Omental fat pad (tissue), 4 donors: ENCODE measurements around the gene NRSN1. TPM values are rescaled to one million over a fixed set of nuclear protein-coding genes. Genes with fewer than 3 reads are reported as not detected.

Source experiments
- ATAC-seq: fragments of 150-250 bp; one replicate; pipeline ENCODE4 v1.9.1; 2016; ENCODE audit warnings: mild to moderate bottlenecking, moderate library complexity; ENCODE audit not compliant: low FRiP score
- DNase-seq: peaks from one replicate; pipeline ENCODE4 v3.0.0-alpha.2; 2019; ENCODE audit warnings: low spot score
- CTCF ChIP-seq, 3 donors: fragments of 450-650 bp; IDR thresholded peaks; one replicate each; pipeline ENCODE4 v1.5.1; 2016 to 2017; ENCODE audit warnings: antibody characterized with exemption in 3 of 3, mild to moderate bottlenecking in 3 of 3, moderate library complexity in 2 of 3
- total RNA-seq, 4 donors: library from RNA; depleted of rRNA; stranded (reverse); fragments of >200 nt; gene quantifications; one replicate each; pipeline ENCODE4 v1.1.0, GENCODE V29; 2016

The NRSN1 gene
- not detected for total RNA-seq

- ATAC-seq (no peak), DNase-seq (no peak)
- TF ChIP-seq CTCF (IDR thresholded peaks at IDR 0.05) = no peak
These were observed at the start of gene NRSN1 for GRCh38 chr6:24125980-24126379. Gene NRSN1 (plus strand): TSS chr6:24126215. CDS start chr6:24134328, 8,113 bp downstream.

GRCh38 chr6:24078200-24078599, 47.8 kb upstream of the NRSN1 start:
- no peak for DNase-seq
- TF ChIP-seq CTCF (IDR thresholded peaks at IDR 0.05) = no peak
- no peak for ATAC-seq

GRCh38 chr6:24079076-24079475, 46.9 kb upstream of the NRSN1 start:
- no peak for ATAC-seq

GRCh38 chr6:24080711-24081110, 45.3 kb upstream of the NRSN1 start:
- DNase-seq (no peak), ATAC-seq (no peak)
- TF ChIP-seq CTCF (IDR thresholded peaks at IDR 0.05) = no peak

More at GRCh38 chr6:24079076-24079475, 46.9 kb upstream of the NRSN1 start:
- no peak for DNase-seq
- TF ChIP-seq CTCF (IDR thresholded peaks at IDR 0.05) = no peak

- ATAC-seq = no peak
- TF ChIP-seq CTCF (IDR thresholded peaks at IDR 0.05) = no peak
These were observed 36.3 kb upstream of the NRSN1 start for GRCh38 chr6:24089736-24090135.

GRCh38 chr6:24092407-24092806, 33.6 kb upstream of the NRSN1 start:
- DNase-seq (no peak), ATAC-seq (no peak)
- TF ChIP-seq CTCF (IDR thresholded peaks at IDR 0.05) = no peak

More at GRCh38 chr6:24089736-24090135, 36.3 kb upstream of the NRSN1 start:
- DNase-seq = no peak

- TF ChIP-seq CTCF (IDR thresholded peaks at IDR 0.05) = no peak
- DNase-seq (no peak), ATAC-seq (no peak)
These were observed 32.6 kb upstream of the NRSN1 start for GRCh38 chr6:24093381-24093780.
